ENCODE data around the gene NTRK1.

- TF ChIP-seq EZH2phosphoT487 (IDR thresholded peaks at IDR 0.05; ENCODE audit: insufficient read depth, low read depth), result no peak
- no peak for TF ChIP-seq EZH2 (IDR thresholded peaks at IDR 0.05; ENCODE audit: insufficient read depth, poor library complexity, severe bottlenecking)
Observed at GRCh38 chr1:156866249-156866909, 5.7 kb downstream of the NTRK1 start.
